ENCODE results near the gene UBE2F. TPM values are rescaled to one million over a fixed set of nuclear protein-coding genes. Genes with fewer than 3 reads are reported as not detected.

Gene UBE2F
- polyA plus RNA-seq, 1 of the 3 experiments (the other 2 are of a cell fraction) = 56.9 TPM

- Histone ChIP-seq H3K9me3 (no peaks in the 10 kb centered on the region), H3K27ac (ENCODE audit: low read depth in 2 of 2, low read length in 1 of 2) (no peak overlapping the region), H2AFZ (ENCODE audit: low read depth) (no peak overlapping the region), H3K4me3 (ENCODE audit: low read depth in 2 of 2, low read length in 1 of 2) (no peak overlapping the region), H3F3A (replicated peaks; ENCODE audit: insufficient read depth) (no peaks in the 10 kb centered on the region), H3K36me3 (replicated peaks in 1 of 2; ENCODE audit: control insufficient read depth in 1 of 2, insufficient read depth in 2 of 2, low read length in 1 of 2) (peaks cover 36 to 61% of the 10 kb centered on the region in 2 experiments), H3K4me1 (ENCODE audit: control insufficient read depth in 1 of 2, insufficient read depth in 2 of 2, low read depth in 1 of 2, low read length in 1 of 2) (no peaks in the 10 kb centered on the region; a peak in 2 of 4 replicates), H3K27me3 (ENCODE audit: insufficient read depth) (no peaks in the 10 kb centered on the region), H4K20me1 (ENCODE audit: insufficient read depth) (no peaks in the 10 kb centered on the region), H3K79me2 (ENCODE audit: insufficient read depth) (no peaks in the 10 kb centered on the region), H3K9ac (no peak overlapping the region), H3K9me2 (no peaks in the 10 kb centered on the region), H3K4me2 (no peak overlapping the region)
- WGBS (ENCODE audit: low lambda C conversion rate) = 100% methylated on average over 1 of the region's 8 CpGs
- DNase-seq = no peak
- POLR2A ChIA-PET = no interaction called here
- no peak for TF ChIP-seq JUND (IDR thresholded peaks at IDR 0.05)
- no peak for TF ChIP-seq FOXM1 (IDR thresholded peaks at IDR 0.05; ENCODE audit: low read depth)
- TF ChIP-seq ELF1 (IDR thresholded peaks at IDR 0.05) = no peak
- TF ChIP-seq NRF1 (IDR thresholded peaks at IDR 0.05; ENCODE audit: low read depth, low read length) = no peak
- TF ChIP-seq RCOR1 (IDR thresholded peaks at IDR 0.05; ENCODE audit: low read length) = no peak
- TF ChIP-seq SMC3 (IDR thresholded peaks at IDR 0.05; ENCODE audit: low read depth, low read length) = no peak
- CTCF ChIA-PET = no interaction called here
Measured at GRCh38 chr2:238038203-238038602, 71.4 kb downstream of the UBE2F start.

DNA sequence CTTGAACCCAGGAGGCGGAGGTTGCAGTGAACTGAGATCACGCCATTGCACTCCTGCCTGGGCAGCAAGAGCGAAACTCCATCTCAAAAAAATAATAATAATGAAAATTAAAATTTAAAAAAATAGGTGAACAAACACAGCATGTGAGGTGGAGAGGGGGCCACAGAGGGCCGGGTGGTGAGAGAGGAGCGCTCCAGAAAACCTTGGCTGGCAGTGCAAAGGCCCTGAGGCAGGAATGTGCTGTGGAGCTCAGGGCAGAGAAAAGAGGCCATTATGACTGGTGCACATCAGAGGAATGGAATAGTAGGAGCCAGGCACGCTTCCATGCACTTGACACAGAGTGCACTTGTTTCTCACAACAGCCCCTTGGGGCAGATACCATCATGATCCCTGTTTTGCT, 72.3 kb downstream of the UBE2F start:
- DNase-seq = no peak

GRCh38 chr2:238039985-238040384, 73.2 kb downstream of the UBE2F start:
- Histone ChIP-seq H2AFZ (ENCODE audit: low read depth) (no peak overlapping the region), H3K36me3 (replicated peaks in 1 of 2; ENCODE audit: control insufficient read depth in 1 of 2, insufficient read depth in 2 of 2, low read length in 1 of 2) (peaks cover 32 to 71% of the 10 kb centered on the region in 2 experiments), H3K9me3 (no peaks in the 10 kb centered on the region), H4K20me1 (ENCODE audit: insufficient read depth) (no peaks in the 10 kb centered on the region), H3K4me1 (ENCODE audit: control insufficient read depth in 1 of 2, insufficient read depth in 2 of 2, low read depth in 1 of 2, low read length in 1 of 2) (no peaks in the 10 kb centered on the region; a peak in 2 of 4 replicates), H3K9me2 (no peaks in the 10 kb centered on the region), H3F3A (replicated peaks; ENCODE audit: insufficient read depth) (no peaks in the 10 kb centered on the region), H3K27me3 (ENCODE audit: insufficient read depth) (no peaks in the 10 kb centered on the region), H3K79me2 (ENCODE audit: insufficient read depth) (no peaks in the 10 kb centered on the region), H3K9ac (no peak overlapping the region), H3K27ac (ENCODE audit: low read depth in 2 of 2, low read length in 1 of 2) (no peak overlapping the region), H3K4me3 (ENCODE audit: low read depth in 2 of 2, low read length in 1 of 2) (no peak overlapping the region), H3K4me2 (no peak overlapping the region)
- DNase-seq = no peak
- ChIA-PET POLR2A (interaction anchor here (1.1 kb wide), 1 partner anchor 21 kb away, joined by 3 read pairs; the partner anchor contains the start of gene SCLY), CTCF (no interaction called here)
- 94% methylated on average over 11 of the region's 11 CpGs for WGBS (ENCODE audit: low lambda C conversion rate)
- TF ChIP-seq GATA2 (CRISPR knock-in tag; IDR thresholded peaks at IDR 0.05) (no peak), NFIC (IDR thresholded peaks at IDR 0.05; ENCODE audit: borderline replicate concordance) (no peak), RXRA (IDR thresholded peaks at IDR 0.05; ENCODE audit: borderline replicate concordance, low read depth) (no peak), CHD2 (IDR thresholded peaks at IDR 0.05; ENCODE audit: low read length, partially characterized antibody) (no peak), FOXM1 (IDR thresholded peaks at IDR 0.05; ENCODE audit: low read depth) (no peak), RFX5 (IDR thresholded peaks at IDR 0.05; ENCODE audit: low read length) (no peak), MXI1 (IDR thresholded peaks at IDR 0.05; ENCODE audit: low read depth, low read length) (no peak), ZBTB33 (IDR thresholded peaks at IDR 0.05; ENCODE audit: borderline replicate concordance, low read depth) (no peak), ELF1 (IDR thresholded peaks at IDR 0.05) (no peak)
- TF ChIP-seq, protein P1, sequence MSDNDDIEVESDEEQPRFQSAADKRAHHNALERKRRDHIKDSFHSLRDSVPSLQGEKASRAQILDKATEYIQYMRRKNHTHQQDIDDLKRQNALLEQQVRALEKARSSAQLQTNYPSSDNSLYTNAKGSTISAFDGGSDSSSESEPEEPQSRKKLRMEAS (IDR thresholded peaks at IDR 0.05; ENCODE audit: low read depth) = no peak
- TF ChIP-seq, protein P2, sequence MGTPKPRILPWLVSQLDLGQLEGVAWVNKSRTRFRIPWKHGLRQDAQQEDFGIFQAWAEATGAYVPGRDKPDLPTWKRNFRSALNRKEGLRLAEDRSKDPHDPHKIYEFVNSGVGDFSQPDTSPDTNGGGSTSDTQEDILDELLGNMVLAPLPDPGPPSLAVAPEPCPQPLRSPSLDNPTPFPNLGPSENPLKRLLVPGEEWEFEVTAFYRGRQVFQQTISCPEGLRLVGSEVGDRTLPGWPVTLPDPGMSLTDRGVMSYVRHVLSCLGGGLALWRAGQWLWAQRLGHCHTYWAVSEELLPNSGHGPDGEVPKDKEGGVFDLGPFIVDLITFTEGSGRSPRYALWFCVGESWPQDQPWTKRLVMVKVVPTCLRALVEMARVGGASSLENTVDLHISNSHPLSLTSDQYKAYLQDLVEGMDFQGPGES (IDR thresholded peaks at IDR 0.05; ENCODE audit: low read depth, low read length) = no peak

More for the DNA sequence above, 72.3 kb downstream of the UBE2F start:
- no peaks in the 10 kb centered on the region for H3K9me3 ChIP-seq
- H3K4me2 ChIP-seq = no peak overlapping the region
- ChIA-PET POLR2A (no interaction called here), CTCF (no interaction called here)
- no peaks in the 10 kb centered on the region for H3K79me2 ChIP-seq (ENCODE audit: insufficient read depth)
- H3K9ac ChIP-seq = no peak overlapping the region
- WGBS (ENCODE audit: low lambda C conversion rate) = 79% methylated on average over 6 of the region's 6 CpGs
- TF ChIP-seq TAF1 (IDR thresholded peaks at IDR 0.05; ENCODE audit: borderline replicate concordance, low read depth, low read length) (no peak), RCOR1 (IDR thresholded peaks at IDR 0.05; ENCODE audit: low read length) (no peak), EP300 (IDR thresholded peaks at IDR 0.05; ENCODE audit: borderline replicate concordance in 1 of 2, low read depth in 1 of 2, low read length in 1 of 2) (no peak), JUND (IDR thresholded peaks at IDR 0.05) (no peak), USF2 (IDR thresholded peaks at IDR 0.05; ENCODE audit: borderline replicate concordance, low read depth, low read length) (no peak), MEF2A (IDR thresholded peaks at IDR 0.05; ENCODE audit: borderline replicate concordance, low read depth) (no peak)
- H3K27me3 ChIP-seq (ENCODE audit: insufficient read depth) = no peaks in the 10 kb centered on the region
- H3K4me3 ChIP-seq (ENCODE audit: low read depth in 2 of 2, low read length in 1 of 2) = no peak overlapping the region
- H3F3A ChIP-seq (replicated peaks; ENCODE audit: insufficient read depth) = no peaks in the 10 kb centered on the region
- no peak overlapping the region for H2AFZ ChIP-seq (ENCODE audit: low read depth)
- no peak overlapping the region for H3K27ac ChIP-seq (ENCODE audit: low read depth in 2 of 2, low read length in 1 of 2)
- no peaks in the 10 kb centered on the region for H4K20me1 ChIP-seq (ENCODE audit: insufficient read depth)
- H3K36me3 ChIP-seq (replicated peaks in 1 of 2; ENCODE audit: control insufficient read depth in 1 of 2, insufficient read depth in 2 of 2, low read length in 1 of 2) = peaks cover 32 to 71% of the 10 kb centered on the region in 2 experiments
- no peaks in the 10 kb centered on the region for H3K9me2 ChIP-seq
- H3K4me1 ChIP-seq (ENCODE audit: control insufficient read depth in 1 of 2, insufficient read depth in 2 of 2, low read depth in 1 of 2, low read length in 1 of 2) = no peaks in the 10 kb centered on the region; a peak in 2 of 4 replicates
